ENCODE measurements around the gene TMEM109.

- TF ChIP-seq GABPA (IDR thresholded peaks at IDR 0.05; ENCODE audit: low read depth) (no peak), POLR2AphosphoS5 (IDR thresholded peaks at IDR 0.05; ENCODE audit: low read depth) (no peak), CTCF (IDR thresholded peaks at IDR 0.05; ENCODE audit: insufficient read depth, low read length) (no peak)
These were observed 33.9 kb upstream of the TMEM109 start for GRCh38 chr11:60879971-60880588.
